WI38 (cell line): ENCODE results near the gene B4GALT2.

ENCODE experiments used
- H3K4me3 ChIP-seq: 2 replicates; pipeline ENCODE4 v1.5.1; 2011; ENCODE audit warnings: low read depth, mild to moderate bottlenecking, control low read depth, low read length
- CTCF ChIP-seq: IDR thresholded peaks from 2 replicates; pipeline ENCODE4 v1.5.1; 2012; ENCODE audit warnings: low read depth, mild to moderate bottlenecking, control low read depth, low read length

B4GALT2 gene

GRCh38 chr1:43982808-43983207 is 3.8 kb downstream of the B4GALT2 start:
- no peak for TF ChIP-seq CTCF
- H3K4me3 ChIP-seq: no peak overlapping the region

- no peak for TF ChIP-seq CTCF
These were observed 4.4 kb downstream of the B4GALT2 start for GRCh38 chr1:43983253-43983899.

GRCh38 chr1:43984855-43985254 is 5.8 kb downstream of the B4GALT2 start:
- no peak overlapping the region for H3K4me3 ChIP-seq
- TF ChIP-seq CTCF: no peak

More at GRCh38 chr1:43983253-43983899, 4.4 kb downstream of the B4GALT2 start:
- no peak overlapping the region for H3K4me3 ChIP-seq

- no peak overlapping the region for H3K4me3 ChIP-seq
- TF ChIP-seq CTCF: no peak
These were observed 7.1 kb downstream of the B4GALT2 start for GRCh38 chr1:43985984-43986595.

- H3K4me3 ChIP-seq: no peak overlapping the region
- no peak for TF ChIP-seq CTCF
These were observed 7.7 kb downstream of the B4GALT2 start for GRCh38 chr1:43986712-43987111.

- TF ChIP-seq CTCF: no peak
- H3K4me3 ChIP-seq: no peak overlapping the region
These were observed 8.3 kb downstream of the B4GALT2 start for GRCh38 chr1:43987159-43987902.
